GM19397 (cell line): ENCODE data around the gene EVA1B.

Experiments used
- ATAC-seq: cut with Tn5 transposase; IDR thresholded peaks from one replicate; pipeline ENCODE4 v1.9.1; 2021; ENCODE audit warnings: mild to moderate bottlenecking, moderate library complexity; ENCODE audit not compliant: unreplicated experiment

Gene EVA1B

DNA sequence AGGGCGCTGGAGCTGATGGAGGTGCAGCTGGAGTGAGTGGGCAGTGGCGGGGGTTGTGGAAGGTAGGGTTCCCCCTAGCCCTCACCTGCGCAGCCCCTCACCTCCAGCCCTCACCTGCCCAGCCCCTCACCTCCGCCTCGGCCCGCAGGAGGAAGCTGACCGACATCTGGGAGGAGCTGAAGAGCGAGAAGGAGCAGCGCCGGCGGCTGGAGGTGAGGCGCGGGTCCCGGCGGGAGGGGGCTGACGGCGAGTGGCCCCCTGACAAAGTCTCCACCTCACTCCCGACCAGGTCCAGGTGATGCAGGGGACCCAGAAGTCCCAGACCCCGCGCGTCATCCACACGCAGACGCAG, 2.7 kb downstream of the EVA1B start:
- ATAC-seq: no peak

DNA sequence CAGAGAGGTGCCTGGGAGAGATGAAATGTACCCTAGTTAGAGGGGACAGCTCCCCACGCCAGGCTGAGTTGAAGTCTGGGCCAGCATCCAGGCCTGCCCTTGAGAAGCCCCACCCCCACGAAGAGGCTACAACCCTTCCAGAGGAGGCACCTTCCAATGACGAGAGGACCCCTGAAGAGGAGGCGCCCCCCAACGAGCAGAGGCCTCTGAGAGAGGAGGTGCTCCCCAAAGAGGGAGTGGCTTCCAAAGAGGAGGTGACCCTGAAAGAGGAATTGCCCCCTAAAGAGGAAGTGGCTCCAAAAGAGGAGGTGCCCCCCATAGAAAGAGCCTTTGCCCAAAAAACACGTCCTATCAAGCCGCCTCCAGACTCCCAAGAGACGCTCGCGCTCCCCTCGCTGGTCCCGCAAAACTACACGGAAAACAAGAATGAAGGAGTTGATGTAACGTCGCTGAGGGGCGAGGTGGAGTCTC, 3.1 kb downstream of the EVA1B start:
- no peak for ATAC-seq

DNA sequence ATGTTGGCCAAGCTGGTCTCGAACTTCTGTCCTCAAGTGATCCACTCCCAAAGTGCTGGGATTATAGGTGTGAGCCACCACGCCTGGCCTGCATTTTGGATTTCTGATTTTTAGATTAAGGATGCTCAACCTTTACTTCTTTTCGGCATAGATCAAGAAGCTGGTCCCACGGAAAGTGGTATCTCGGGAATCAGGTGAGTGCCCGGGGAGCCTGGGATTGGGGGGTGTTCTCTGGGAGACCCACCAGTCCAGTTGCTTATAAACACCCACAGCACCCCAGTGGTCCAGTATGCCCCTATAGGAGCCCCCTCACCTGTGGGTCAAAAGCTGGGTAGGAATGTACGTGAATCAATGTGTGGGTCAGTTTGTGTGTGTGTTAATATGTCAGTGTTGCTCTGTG, 14.0 kb downstream of the EVA1B start:
- ATAC-seq: no peak

DNA sequence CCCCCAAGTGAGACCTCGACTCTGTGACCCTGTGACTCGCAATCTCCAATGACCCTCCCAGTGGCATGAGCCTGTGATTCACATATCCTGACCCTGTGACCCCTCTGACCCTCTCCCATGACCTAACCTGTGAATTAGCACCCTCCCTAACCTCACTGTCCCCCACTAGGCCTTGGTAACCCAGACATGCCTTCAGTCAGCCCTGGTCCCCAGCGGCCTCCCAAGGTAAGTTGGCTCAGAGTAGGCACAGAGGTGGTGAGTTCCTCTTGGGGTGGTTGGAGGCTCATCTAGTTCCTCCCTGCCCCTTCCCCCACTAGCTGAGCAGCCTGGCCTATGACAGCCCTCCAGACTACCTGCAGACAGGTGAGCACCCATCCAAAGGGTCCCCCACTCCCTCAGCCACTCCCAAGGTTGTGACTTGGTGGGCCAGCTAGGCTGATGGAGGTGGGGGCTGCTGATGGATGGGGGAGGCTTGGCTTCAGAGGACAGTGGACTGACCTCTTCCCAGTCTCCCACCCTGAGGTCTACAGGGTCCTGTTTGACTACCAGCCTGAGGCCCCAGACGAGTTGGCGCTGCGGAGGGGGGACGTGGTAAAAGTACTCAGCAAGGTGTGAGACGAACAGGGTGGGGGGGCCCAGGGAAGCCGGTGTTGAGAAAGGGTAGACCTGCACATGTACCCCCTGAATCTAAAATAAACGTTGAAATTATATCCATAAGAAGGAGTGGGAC, 15.7 kb downstream of the EVA1B start:
- ATAC-seq: no peak

DNA sequence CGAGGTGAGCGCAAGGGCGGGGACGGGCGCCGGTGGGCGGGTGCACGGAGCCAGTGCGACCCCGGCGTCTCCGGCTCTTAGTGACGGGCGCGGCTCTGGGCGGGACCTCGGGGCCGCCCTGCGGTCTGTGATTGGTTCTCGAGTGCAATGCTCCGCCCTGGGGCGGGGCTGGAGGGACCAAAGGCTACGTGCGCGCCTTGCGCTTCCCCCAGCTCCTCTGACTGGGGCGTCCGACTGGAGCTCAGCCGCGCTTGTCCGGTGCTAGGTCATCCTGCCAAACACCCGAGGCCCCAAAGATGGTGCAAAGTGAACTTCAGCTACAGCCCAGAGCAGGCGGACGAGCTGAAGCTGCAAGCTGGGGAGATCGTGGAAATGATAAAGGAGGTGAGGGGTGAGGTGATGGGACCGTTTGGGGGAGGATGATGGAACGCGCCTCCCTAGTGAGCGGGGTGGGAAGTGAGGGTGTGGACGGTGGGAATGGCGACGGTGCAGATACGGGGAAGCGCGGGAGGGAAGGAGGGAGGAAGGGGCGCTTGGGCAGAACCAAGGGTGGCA, 16.5 kb downstream of the EVA1B start:
- ATAC-seq: peak; percentile 97

DNA sequence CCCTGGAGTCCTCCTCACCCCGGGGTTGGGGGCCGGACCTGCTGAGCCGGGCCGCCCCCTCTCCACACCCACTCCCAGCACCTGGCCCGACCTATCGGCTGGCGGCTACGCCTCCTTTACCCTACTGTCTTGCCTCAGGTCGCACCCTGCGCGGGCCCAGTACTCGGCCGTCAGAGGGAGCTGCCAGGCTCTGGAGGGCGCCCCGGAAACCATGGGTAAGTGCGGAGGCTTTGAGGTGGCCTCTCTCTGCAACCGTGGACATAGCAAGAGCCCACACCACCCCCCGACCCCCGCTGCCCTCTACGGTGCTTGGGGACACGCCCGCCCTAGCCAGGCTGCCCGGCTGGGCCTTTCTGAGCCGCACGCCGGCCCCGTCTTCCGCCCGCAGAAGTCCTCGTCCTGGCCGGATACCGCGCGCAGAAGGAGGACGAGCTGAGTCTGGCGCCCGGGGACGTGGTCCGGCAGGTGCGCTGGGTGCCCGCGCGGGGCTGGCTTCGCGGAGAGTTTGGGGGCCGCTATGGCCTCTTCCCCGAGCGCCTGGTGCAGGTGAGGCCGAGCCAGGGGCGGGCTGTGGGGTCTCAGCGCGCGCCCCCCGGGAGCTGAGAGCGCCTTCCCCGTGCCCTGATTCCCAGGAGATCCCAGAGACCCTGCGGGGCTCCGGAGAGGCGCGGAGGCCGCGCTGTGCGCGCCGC, 17.1 kb downstream of the EVA1B start, which contains the start of gene SH3D21:
Gene SH3D21 (plus strand): TSS at position 159 of the 692 bp plus-strand sequence. CDS start 53 bp downstream, at position 212.
- ATAC-seq: peak; percentile 27

DNA sequence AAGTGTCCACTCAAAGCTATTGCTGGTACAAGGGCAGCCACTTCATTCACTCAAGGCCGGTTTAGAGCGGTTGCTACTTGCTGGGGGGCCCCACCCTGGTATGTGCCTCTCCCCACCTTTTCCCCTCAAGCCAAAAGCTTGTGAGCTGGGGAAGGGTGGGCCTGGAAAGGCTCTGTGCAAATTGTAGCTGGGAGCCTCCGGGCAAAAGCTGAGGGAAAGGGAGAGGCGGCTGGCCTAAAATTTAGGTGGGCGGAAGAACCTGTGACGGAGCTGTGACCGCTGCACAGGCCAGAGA, 17.6 kb downstream of the EVA1B start:
- ATAC-seq: no peak

DNA sequence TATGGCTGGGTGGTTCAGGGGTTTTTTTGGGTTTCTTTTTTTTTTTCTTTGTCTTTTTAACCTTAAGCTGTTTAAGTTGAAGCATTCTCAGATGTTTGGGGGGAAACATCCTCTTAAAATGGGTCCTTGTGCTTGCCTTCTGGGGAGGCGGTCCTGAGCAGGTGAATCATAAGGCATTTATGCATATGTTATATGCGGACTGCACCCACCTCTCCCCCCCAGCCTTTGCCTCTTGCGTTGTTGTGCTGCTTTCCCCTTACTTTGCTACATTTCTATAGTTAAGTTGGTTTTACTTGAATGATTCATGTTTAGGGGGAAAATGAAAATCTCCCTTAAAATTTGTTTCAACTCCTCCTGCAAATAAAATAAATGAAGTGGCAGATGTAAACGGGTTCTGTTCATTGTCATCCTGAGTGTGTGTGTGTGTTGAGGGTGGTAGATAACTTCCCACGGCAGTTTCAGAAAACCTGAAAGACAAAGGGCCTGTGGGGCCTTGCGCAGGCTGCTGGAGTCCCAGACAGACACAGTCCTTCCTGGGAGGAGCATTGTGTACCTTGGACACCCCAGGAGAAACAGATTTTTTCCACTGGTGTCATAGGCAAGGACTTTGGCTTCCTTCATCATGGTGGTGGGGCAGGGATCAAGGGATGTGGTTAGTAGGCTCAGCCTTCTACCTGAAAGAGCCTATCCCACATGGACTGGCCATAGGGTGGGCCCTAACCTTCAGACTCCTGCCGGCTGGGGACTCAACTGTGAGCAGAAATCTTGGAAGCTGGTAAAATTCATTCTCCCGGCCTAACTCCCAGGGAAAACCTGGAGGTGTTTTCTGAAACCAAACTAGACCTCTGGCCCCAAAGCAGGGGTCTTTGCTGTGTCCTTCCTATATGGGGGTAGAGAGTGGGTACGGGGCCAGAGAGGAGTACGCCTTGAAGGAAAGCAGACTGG, 18.2 kb downstream of the EVA1B start:
- ATAC-seq: no peak

DNA sequence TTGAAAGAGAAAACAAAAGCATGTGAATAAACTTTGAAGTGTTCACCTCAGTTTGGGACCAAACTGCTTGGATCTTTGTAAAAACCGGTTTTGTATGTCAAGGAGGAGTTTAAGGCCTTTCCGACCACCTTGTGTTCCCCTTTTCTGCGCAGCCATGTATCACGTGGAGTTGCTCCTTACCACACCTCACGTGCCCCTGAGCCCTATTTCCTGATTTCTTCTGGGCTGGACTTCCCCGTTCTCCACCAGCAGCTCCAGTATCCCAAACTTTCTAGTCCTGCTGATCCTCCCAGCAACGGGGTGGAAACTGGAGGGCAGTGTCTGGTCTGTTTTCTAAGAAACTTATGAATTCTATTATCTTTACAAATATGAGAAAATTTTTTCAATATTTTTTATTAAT, 18.9 kb downstream of the EVA1B start:
- no peak for ATAC-seq

DNA sequence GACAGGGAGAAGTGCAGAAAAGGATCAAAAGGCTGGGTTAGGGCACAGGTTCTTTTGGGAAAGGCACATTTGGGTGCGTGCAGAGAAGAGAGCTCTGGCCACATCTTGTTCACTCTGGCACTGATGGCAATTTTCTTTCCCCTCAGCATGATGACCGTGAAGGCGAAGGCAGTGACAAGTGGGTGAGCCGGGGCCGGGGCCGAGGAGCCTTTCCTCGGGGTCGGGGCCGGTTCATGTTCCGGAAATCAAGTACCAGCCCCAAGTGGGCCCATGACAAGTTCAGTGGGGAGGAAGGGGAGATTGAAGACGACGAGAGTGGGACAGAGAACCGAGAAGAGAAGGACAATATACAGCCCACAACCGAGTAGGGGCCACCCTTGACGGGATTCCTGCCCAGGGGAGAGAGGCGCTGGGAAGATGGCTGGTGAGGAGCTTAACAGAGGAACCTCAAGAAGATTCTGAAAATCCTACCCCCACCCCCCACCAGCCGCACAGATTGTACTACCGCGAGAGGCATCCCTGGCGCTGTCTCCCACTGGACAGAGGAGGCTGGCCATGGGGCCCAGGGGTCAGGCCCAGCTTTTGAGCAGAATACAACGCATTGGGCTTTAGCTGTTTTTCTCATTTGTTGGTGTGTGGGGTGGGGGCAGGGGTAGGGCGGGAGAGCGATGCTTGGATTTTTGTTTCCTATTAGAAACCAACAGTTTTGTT, 19.6 kb downstream of the EVA1B start:
- no peak for ATAC-seq

DNA sequence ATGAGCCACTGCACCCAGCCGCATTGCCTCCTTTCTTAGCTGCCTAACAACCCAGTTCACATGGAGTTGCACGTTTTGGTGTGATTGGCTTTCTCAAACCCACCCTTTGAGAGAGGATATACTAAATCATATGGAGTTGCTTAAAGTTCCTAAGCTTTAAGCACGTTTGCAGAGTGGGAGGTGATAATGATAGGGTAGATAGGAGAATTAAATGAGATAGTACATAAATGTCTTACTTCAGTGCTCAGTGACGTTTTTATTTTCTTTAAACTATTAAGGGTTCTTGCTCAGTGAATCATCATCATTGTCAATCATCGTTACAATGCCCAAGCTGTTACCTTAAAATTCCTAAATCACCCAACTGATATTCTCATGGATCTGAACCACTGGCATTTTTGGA, 20.2 kb downstream of the EVA1B start:
- ATAC-seq: no peak

DNA sequence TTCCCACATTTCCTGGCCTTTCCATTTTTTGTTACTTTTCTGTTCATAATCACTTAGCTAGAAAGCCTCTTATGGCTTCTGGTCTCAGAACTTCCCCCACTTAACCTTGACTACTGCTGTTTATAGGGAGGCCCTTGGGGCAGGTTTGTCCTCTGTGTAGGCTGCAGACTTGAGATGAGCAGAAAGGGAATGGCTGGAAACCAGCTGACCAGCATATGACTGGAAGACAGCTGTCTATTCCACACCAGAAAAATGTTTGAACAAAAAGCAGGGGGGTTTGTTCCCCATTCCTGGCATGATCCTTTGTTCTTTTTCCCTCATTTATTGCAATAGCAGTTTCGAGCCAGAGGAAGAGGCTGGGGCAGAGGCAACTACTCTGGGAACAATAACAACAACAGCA, 22.2 kb downstream of the EVA1B start:
- no peak for ATAC-seq

DNA sequence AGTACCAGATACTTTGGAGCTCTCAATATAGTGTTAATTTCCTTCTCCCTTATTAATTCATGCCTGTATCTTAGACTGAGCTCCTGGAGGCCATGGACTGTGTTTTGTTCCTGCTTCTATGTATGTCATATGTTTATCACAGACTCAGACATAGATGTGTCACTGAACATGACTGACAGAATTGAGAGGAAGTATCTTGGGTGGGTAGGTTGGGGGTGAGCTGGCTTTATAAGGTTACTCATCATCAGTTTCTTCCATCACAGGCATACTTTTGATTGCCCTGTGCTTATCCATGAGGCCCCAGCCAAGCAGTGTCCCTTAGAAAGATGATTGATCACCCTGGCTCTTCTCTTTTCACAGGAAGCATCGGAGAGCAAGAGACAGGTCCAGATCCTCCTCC, 22.9 kb downstream of the EVA1B start:
- no peak for ATAC-seq

DNA sequence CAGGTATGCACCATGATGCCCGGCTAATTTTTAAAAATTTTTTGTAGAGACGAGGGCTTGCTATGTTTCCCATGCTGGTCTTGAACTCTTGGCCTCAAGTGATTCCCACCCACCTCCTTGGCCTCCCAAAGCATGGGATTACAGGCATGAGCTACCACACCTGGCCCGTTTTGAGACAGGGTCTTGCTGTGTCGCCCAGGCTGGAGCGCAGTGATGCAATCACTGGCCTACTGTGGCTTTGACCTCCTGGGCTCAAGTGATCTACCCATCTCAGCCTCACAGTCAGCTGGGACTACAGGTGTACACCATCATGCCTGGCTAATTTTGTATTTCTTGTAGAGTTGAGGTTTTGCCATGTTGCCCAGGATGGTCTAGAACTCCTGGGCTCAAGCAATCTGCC, 24.8 kb downstream of the EVA1B start:
- no peak for ATAC-seq

DNA sequence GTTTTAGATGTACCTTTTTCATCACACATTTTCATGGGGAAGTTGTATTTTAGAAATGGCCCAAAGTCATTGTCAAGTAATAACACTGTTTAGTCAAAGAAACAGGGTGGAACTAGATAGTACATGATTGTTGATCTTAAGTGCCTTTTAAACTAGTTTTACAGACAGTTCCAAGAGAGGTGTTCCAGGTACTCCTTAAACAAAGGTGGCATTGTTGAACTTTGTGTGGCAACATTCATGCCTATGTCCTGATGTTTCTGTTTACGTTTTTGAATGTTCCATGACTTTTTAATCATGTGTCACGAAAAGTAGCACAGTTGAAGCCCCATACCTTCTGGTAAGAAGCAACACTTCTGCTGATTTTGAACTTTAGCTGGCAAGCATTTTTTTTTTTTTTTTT, 26.4 kb downstream of the EVA1B start:
- no peak for ATAC-seq

DNA sequence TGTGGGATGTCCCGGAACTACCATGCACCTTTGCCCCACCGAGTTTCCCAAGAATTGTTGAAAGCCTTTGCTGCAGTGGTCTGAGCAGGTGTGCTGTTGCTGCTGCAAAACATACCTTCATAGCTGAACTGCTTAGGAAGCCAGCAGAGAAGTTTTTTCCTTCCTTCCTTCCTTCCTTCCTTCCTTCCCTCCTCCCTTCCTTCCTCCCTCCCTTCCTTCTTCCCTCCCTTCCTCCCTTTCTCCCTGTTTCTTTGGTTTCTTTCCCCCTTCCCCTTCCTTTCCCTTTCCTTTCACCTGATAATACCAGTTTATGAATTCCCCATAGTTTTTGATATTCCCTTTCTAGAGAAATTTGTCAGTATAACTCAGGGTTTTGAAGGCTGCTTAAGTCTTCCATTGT, 28.1 kb downstream of the EVA1B start:
- ATAC-seq: no peak

DNA sequence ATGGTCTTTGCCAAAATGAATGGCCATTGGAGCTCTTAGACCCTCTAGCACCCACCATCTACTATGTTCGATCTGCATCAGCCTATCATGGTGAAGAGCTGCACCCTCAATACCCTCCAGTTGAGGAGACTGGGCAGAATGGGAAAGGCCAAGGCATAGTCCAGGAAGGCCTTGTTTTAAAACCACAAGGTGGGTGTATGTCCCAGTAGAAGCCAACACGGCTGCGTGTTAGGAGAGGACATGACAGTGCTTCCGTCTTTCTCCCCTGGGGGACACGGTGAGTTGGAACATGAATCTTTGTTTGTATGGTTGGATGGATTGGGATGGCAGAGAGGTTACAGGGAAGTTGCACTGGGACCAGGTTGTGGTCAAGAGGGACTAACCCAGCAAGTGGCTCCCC, 35.9 kb downstream of the EVA1B start:
- ATAC-seq: no peak

DNA sequence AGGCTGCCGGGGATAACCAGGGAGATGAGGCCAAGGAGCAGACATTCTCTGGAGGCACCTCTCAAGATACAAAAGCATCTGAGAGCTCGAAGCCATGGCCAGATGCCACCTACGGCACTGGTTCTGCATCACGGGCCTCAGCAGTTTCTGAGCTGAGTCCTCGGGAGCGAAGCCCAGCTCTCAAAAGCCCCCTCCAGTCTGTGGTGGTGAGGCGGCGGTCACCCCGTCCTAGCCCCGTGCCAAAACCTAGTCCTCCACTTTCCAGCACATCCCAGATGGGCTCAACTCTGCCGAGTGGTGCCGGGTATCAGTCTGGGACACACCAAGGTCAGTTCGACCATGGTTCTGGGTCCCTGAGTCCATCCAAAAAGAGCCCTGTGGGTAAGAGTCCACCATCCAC, 36.6 kb downstream of the EVA1B start:
- no peak for ATAC-seq

DNA sequence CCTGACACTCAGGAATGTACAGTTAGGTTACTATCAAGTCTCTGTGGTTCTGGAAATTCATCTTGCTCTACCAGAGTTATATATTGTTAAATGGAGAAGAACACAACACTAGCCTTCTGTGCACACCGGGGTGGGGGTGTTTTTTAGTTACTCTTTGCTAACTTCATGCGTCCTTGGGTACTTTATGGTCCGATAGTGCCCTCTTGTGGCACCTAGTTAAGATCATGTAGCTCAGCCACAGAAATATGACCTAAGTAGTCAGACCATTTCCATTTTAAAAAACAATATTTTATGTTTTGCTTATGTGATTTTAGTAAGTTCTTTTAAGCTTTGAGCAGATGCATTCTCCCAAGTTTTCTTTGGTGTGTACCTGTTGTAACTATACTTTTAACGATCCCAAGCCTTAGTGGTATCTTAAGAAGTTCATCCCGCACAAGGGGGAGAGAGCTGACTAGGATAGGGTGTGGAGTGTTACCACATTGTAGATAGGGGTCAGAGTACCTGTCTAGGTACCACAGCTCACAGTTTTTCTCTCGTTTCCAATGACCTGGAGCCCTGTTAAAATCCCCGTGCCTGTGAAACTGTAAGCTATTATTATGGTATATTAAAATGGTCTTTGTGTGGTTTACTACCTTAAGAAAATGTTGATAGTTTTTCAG, 37.9 kb downstream of the EVA1B start:
- no peak for ATAC-seq

DNA sequence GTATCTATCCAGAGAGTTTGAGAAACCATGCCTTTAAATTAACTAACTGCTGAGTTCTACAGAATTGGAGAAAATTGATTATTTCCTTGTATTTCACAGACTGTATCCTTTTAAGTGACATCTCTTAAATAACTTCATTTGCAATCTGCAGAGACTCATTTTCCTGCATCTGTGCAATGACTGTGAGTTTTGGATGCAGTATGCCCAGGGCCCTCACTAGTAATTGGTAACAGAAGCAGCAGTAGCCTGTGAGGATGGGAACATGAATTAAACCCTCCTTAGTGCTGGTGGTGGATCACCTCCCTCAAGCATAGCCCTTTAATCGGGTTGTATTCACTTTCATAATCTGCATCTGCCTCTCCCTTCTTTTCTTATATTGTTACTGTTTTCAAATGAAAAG, 38.9 kb downstream of the EVA1B start:
- no peak for ATAC-seq
